GM10266 (cell line): ENCODE results near the gene DPYSL5.

ENCODE experiments used
- DNase-seq: peaks from one replicate; pipeline ENCODE4 v3.0.0; 2012; ENCODE audit errors: extremely low spot score
- TF ChIP-seq, protein P1 (sequence below): IDR thresholded peaks from 2 replicates; pipeline ENCODE4 v1.5.1; 2012; ENCODE audit warnings: mild to moderate bottlenecking, low read depth; ENCODE audit not compliant: control insufficient read depth, insufficient read depth; ENCODE audit errors: missing control alignments

The DPYSL5 gene

DNA sequence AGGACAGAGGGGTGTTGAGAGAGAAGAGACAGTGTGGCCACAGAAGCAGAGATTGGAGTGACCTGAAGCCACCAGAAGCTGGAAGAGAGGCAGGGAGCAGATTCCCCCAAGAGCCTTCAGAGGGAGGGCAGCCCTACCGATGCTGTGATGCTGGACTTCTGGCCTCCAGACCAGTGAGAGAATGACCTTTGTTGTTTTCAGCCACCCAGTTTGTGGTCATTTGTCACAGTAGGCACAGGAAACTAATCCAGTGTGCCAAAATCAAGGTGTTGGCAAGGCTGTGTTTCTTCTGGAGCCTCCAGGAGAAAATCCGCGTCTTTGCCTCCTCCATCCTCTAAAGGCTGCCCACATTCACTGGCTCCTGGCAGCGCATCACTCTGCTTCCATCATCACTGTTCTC is 137.9 kb downstream of the DPYSL5 start:
- TF ChIP-seq, protein P1, sequence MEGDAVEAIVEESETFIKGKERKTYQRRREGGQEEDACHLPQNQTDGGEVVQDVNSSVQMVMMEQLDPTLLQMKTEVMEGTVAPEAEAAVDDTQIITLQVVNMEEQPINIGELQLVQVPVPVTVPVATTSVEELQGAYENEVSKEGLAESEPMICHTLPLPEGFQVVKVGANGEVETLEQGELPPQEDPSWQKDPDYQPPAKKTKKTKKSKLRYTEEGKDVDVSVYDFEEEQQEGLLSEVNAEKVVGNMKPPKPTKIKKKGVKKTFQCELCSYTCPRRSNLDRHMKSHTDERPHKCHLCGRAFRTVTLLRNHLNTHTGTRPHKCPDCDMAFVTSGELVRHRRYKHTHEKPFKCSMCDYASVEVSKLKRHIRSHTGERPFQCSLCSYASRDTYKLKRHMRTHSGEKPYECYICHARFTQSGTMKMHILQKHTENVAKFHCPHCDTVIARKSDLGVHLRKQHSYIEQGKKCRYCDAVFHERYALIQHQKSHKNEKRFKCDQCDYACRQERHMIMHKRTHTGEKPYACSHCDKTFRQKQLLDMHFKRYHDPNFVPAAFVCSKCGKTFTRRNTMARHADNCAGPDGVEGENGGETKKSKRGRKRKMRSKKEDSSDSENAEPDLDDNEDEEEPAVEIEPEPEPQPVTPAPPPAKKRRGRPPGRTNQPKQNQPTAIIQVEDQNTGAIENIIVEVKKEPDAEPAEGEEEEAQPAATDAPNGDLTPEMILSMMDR, result no peak

DNA sequence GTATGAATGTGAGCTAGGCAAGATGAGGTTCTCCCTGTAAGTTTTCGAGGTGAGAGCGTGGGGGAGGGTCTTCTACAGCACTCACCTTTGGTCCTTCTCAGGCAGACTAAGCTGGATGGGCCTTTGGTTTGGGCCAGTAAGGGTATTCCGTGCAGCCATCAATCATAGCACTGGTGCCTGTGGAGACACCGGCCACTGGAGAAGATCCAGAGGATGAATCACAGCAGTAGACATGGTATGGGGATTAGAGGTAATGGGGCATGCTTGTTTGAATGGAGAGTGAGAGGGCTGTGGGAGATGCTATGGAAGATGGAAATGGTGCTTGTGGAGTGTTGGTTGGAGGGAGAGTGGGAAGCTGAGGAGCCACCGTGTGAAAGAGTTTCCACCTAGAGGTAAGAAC is 138.6 kb downstream of the DPYSL5 start:
- TF ChIP-seq, protein P1, result no peak
- no peak for DNase-seq

More for the DNA sequence above, 137.9 kb downstream of the DPYSL5 start:
- no peak for DNase-seq

DNA sequence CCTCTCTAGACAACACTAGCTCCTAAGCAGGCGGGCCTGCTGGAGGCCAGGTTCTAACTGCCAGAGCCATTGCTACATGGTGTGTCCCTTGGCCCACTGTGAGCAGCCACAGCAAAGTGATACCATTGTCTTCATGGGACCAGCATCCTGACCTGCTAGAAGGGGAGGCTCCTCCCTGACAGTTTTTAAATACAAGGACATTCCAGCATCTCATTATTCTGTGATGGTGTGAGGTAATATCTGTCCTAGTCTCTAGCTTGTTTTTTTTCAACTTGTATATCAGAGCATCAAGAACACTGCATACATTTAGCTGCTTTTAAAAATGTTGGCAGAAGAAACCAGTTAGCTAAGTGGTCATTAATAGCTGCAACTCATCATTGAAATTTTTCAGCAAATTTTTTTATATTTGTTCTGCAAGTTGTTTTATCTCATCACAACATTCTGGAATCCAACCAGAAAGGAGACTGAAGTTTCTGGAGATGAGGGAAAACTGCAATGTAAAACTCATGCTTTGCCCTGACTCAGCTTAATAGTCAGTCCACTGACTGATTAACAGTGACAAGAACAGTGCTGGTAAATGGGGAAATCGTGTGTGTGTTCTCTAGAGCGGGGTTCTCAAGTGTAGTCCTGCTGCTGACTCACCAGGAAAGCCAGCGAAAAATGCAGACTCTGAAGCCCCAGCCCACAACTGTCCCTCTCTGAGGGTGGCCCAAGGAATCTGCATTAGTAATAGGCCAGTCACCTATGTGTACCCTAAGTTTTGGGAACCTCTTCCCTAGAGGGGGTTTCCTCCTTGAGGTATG is 140.3 kb downstream of the DPYSL5 start:
- DNase-seq, result no peak
- TF ChIP-seq, protein P1, result no peak

DNA sequence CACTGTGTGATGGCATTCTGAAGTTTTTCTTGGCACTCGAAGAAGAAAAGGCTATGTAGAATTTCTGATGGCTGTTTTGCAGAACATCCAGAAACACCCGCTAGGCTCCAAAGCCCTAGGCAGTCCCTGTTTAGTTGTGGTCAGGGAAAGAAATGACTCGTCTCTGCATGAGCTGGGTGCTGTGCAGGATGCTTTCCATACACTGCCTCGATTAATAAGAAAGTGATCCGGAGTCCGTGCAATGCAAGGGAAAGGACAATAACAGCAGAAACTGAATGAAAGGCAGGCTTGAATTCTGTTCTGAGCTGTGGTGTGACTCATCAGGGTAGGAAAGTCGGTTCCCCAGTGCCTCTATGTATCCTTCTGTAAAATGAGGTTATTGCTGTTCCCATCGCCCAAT is 141.2 kb downstream of the DPYSL5 start:
- no peak for DNase-seq
- TF ChIP-seq, protein P1, result no peak

DNA sequence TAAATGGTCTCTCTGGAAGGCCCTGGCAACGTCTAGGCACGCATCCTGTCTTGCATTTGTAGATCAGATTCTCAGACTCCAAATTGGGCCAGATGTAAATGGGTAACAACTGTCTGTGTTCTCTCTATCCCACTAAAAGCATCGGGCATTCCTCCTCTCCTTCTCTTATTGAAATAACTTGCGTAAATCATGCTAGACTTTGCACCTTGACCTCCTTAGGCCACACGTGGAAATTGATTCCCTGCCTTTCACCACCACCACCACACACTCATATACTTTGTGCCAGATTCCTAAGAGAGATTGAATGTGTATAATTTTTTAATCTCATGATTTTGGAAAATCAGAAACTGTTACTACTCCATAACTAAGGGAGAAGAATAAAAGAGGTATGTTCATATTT is 143.8 kb downstream of the DPYSL5 start:
- no peak for DNase-seq
- TF ChIP-seq, protein P1, result no peak

DNA sequence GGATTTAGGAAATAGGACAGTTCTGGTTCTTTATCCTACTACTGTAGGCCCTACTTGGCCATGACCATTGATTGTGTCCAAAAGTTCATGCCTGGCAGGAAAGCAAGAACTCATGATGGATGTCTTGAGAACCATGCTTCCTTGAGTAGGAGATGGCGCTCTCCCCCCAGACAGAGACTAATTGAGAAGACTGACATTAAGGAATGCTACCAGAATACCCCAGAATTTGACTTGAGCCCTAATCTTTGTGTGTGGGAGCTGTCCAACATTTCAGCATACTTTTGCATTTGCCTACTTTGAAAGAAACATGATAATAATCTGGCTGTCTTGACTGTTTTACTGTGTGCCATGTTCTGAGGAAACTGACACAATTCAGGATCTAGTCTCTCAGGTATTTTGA is 145.8 kb downstream of the DPYSL5 start:
- TF ChIP-seq, protein P1, result no peak
- DNase-seq, result no peak

DNA sequence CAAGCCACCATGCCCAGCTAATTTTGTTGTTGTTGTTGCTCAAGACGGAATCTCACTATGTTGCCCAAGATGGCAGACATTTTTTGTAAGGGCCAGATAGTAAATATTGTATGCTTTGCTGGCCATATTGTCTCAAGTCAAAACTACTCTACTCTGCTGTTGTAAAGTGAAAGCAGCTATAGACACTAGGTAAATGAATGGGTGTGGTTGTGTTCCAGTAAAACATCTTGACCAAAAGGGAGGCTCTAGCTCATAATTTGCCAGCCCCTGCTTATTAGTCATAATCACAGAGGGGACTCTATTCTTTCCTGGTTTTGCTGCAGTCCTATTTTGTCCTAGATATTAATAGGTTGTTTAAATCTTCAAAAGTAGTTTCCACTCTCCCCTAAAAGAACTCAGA is 147.1 kb downstream of the DPYSL5 start:
- TF ChIP-seq, protein P1, result no peak
- no peak for DNase-seq
